ENCODE data around the gene SMIM35.

SMIM35 gene

DNA sequence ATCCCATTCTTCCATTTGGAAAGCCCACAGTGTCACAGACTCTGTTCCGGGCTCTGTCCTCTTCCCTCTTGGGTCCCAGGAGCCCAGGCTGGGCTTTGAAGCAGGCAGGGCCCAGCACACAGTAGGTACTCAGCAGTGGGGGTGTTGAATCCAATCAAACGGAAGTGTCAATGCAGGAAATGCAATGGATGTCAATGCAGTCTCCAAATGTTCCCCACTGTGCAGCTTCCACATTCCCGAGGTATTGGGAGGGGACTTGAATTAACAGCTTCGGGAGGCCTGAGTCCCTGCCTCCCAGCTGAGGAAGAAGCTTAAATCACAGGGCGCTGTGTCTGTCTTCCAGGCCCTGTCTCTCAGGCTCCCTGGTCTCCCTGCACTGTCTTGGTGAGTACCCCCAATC lies 21.8 kb upstream of the SMIM35 start:
- H3K36me3 ChIP-seq (ENCODE audit: control insufficient read depth, insufficient read depth, low read length), result no peaks in the 10 kb centered on the region
- TF ChIP-seq, protein P1, sequence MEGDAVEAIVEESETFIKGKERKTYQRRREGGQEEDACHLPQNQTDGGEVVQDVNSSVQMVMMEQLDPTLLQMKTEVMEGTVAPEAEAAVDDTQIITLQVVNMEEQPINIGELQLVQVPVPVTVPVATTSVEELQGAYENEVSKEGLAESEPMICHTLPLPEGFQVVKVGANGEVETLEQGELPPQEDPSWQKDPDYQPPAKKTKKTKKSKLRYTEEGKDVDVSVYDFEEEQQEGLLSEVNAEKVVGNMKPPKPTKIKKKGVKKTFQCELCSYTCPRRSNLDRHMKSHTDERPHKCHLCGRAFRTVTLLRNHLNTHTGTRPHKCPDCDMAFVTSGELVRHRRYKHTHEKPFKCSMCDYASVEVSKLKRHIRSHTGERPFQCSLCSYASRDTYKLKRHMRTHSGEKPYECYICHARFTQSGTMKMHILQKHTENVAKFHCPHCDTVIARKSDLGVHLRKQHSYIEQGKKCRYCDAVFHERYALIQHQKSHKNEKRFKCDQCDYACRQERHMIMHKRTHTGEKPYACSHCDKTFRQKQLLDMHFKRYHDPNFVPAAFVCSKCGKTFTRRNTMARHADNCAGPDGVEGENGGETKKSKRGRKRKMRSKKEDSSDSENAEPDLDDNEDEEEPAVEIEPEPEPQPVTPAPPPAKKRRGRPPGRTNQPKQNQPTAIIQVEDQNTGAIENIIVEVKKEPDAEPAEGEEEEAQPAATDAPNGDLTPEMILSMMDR (IDR thresholded peaks at IDR 0.05; ENCODE audit: insufficient read depth, low read length, poor library complexity, severe bottlenecking), result no peak
- no peak for DNase-seq (ENCODE audit: extremely low read depth, insufficient read length)
- H3K4me3 ChIP-seq (replicated peaks; ENCODE audit: low read depth, low read length), result no peak overlapping the region
- no peaks in the 10 kb centered on the region; the same call in 1 of the 2 replicates for H3K27me3 ChIP-seq (replicated peaks; ENCODE audit: control insufficient read depth, insufficient read depth, low read length)

DNA sequence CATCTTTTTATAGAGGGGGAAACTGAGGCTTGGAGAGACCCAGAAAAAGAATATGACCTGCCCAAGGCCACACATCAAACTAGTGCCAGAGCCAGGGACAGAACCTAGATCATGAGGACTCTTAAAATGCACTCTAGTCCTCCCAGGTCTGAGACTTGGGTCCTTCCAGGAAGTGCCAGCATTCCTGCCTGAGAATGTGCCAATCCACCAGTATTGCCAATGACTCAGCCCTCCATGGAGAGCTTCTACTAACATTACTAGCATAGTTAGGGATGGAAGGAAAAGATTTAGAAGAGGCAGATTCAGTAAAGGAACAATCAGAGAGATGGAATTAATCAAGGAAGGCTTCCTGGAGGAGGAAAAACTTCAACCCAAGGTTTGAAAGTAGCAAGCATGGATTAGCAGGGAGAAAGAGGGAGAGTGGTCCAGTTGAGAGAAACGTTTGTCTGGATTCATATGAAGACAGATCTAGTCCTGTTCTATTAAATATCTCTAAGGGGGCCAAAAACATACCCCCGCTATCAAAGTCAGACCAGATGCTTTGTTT lies 20.1 kb upstream of the SMIM35 start:
- H3K27me3 ChIP-seq (replicated peaks; ENCODE audit: control insufficient read depth, insufficient read depth, low read length), result no peaks in the 10 kb centered on the region; the same call in none of the 2 replicates
- TF ChIP-seq, protein P1 (IDR thresholded peaks at IDR 0.05; ENCODE audit: insufficient read depth, low read length, poor library complexity, severe bottlenecking), result no peak
- H3K36me3 ChIP-seq (ENCODE audit: control insufficient read depth, insufficient read depth, low read length), result no peaks in the 10 kb centered on the region
- no peak for DNase-seq (ENCODE audit: extremely low read depth, insufficient read length)
- H3K4me3 ChIP-seq (replicated peaks; ENCODE audit: low read depth, low read length), result no peak overlapping the region

DNA sequence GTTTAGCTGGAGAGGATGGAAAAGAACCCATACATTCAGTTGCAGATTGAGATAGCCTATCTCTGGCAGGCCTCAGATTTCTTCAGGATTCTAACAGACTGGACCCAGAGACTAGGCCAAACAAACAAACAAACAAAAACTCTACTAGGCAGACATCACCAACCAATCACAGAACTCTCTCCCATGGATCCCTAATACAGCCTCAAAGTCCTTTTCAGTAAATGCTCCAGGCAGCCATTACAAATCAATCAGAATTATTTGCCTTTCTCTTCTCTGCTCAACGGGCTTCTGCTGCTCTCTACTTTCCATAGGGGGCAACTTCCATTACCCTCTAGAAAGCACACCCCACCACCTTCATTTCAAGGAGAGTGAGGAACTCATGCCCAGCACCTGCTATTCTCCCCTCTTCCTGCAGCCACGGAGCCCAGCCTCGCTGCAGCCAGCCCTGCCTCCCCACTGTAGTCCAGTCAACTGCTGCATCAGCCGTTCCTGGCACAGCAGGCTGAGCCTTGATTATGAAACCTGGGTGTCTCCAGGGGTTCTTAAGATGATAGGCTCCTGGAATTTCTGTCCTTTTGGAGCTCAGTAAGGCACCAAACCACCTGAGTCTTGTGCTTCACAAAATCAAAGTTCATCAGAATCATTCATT lies 19.0 kb upstream of the SMIM35 start:
- no peak for DNase-seq (ENCODE audit: extremely low read depth, insufficient read length)
- TF ChIP-seq, protein P1 (IDR thresholded peaks at IDR 0.05; ENCODE audit: insufficient read depth, low read length, poor library complexity, severe bottlenecking), result no peak
- H3K4me3 ChIP-seq (replicated peaks; ENCODE audit: low read depth, low read length), result no peak overlapping the region
- H3K36me3 ChIP-seq (ENCODE audit: control insufficient read depth, insufficient read depth, low read length), result no peaks in the 10 kb centered on the region
- no peaks in the 10 kb centered on the region; the same call in none of the 2 replicates for H3K27me3 ChIP-seq (replicated peaks; ENCODE audit: control insufficient read depth, insufficient read depth, low read length)

DNA sequence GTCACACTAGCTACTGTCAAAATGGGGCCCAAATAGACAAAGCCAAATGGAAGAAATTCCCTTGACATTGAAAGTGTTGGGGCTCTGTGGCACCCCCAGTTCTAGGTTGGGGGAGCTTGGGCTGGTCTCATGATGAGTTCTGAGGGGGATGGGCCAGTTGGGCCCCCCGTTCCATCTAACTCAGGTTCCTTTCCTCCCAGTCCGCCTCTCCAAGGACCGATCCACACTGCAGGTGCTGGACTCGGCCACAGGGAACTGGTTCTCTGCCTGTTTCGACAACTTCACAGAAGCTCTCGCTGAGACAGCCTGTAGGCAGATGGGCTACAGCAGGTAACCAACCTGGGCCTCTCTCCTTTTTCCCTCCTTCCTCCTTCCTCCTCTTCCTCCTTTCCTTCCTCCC lies 17.7 kb upstream of the SMIM35 start:
- TF ChIP-seq, protein P1 (IDR thresholded peaks at IDR 0.05; ENCODE audit: insufficient read depth, low read length, poor library complexity, severe bottlenecking), result no peak
- no peak for DNase-seq (ENCODE audit: extremely low read depth, insufficient read length)
- Histone ChIP-seq H3K27me3 (replicated peaks; ENCODE audit: control insufficient read depth, insufficient read depth, low read length) (no peaks in the 10 kb centered on the region; the same call in none of the 2 replicates), H3K4me3 (replicated peaks; ENCODE audit: low read depth, low read length) (no peak overlapping the region), H3K36me3 (ENCODE audit: control insufficient read depth, insufficient read depth, low read length) (no peaks in the 10 kb centered on the region)

DNA sequence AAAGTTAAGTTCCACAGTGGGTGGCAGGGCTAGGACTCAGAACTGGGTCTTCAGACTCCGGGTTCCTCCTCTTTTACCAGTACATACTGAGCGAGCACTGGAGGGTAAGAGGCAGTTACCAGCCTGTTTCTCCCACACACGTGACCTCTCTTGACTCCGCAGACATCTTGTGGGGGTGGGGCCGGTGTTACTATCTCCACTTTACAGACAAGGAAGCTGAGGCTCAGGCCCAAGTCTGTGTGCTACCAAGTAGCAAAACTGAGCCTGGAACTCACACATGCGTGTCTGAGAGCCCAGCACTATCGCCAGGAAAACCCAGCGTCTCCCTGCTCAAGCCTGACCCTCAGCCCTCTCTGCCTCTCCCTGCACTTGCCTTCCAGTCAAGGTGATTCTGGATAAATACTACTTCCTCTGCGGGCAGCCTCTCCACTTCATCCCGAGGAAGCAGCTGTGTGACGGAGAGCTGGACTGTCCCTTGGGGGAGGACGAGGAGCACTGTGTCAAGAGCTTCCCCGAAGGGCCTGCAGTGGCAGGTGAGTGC lies 16.0 kb upstream of the SMIM35 start:
- H3K36me3 ChIP-seq (ENCODE audit: control insufficient read depth, insufficient read depth, low read length), result no peaks in the 10 kb centered on the region
- TF ChIP-seq, protein P1 (IDR thresholded peaks at IDR 0.05; ENCODE audit: insufficient read depth, low read length, poor library complexity, severe bottlenecking), result no peak
- no peak for DNase-seq (ENCODE audit: extremely low read depth, insufficient read length)
- H3K27me3 ChIP-seq (replicated peaks; ENCODE audit: control insufficient read depth, insufficient read depth, low read length), result no peaks in the 10 kb centered on the region; the same call in none of the 2 replicates
- H3K4me3 ChIP-seq (replicated peaks; ENCODE audit: low read depth, low read length), result no peak overlapping the region

All from GM06990 (cell line).